HepG2 (cell line): ENCODE measurements around the gene ANXA7. TPM values are rescaled to one million over a fixed set of nuclear protein-coding genes. Genes with fewer than 3 reads are reported as not detected.

Experiments
- ATAC-seq: fragments of 200-7000 bp; cut with Tn5 transposase; 3 replicates; pipeline ENCODE4 v1.9.1; 2020; ENCODE audit warnings: mild to moderate bottlenecking, moderate library complexity
- BruUV-seq: library from RNA; stranded (reverse); fragments of 400-500 nt; replicated peaks from 2 replicates; lab custom pipeline; 2021; lab: Mats Ljungman, UMichigan
- CTCF ChIA-PET: fragments of 300-600 bp; formaldehyde crosslinking; extraction: SDS; loops from one replicate; lab custom pipeline; 2021; ENCODE audit warnings: low total read pairs, inconsistent platforms, low intra/inter-chr PET ratio; lab: Yijun Ruan, JAX
- POLR2A ChIA-PET: fragments of 350-600 bp; sonication (Branson Sonifier 250); formaldehyde crosslinking; loops from one replicate; lab custom pipeline; 2020; ENCODE audit warnings: antibody characterized with exemption, inconsistent platforms; lab: Yijun Ruan, JAX
- DNase-seq: peaks from one replicate; pipeline ENCODE4 v3.0.0-alpha.2; 2015; ENCODE audit warnings: low spot score
- FAIRE-seq: peaks from 3 replicates; lab custom pipeline; 2011; peaks lifted over from hg19 to GRCh38; lab: Jason Lieb, UNC
- H2AFZ ChIP-seq: one replicate; pipeline ENCODE4 v1.6.1; 2011; ENCODE audit warnings: low read length, inconsistent platforms
- H3K27ac ChIP-seq: fragments of 300-600 bp; 3 replicates; pipeline ENCODE4 v1.8.0; 2011; ENCODE audit warnings: mixed run types, mild to moderate bottlenecking, mixed read lengths, low read length, inconsistent platforms; ENCODE audit not compliant: insufficient read depth; ENCODE audit errors: extremely low read length
- H3K27me3 ChIP-seq, 2 experiments: fragments of 200-600 bp in 1 of 2; 2 replicates in 1 of 2; 3 replicates in 1 of 2; pipeline versions ENCODE4 v1.6.0 to v1.8.0; 2011; ENCODE audit warnings: low read length in 2 of 2, mild to moderate bottlenecking in 2 of 2, moderate library complexity in 2 of 2, inconsistent platforms in 1 of 2; ENCODE audit not compliant: insufficient read depth in 2 of 2, control insufficient read depth in 1 of 2
- H3K36me3 ChIP-seq, 2 experiments: fragments of 200-600 bp in 1 of 2; replicated peaks in 1 of 2; 2 replicates in 1 of 2; 3 replicates in 1 of 2; pipeline versions ENCODE4 v1.5.1 to v1.8.0; 2011; ENCODE audit warnings: low read length in 2 of 2, inconsistent platforms in 1 of 2; ENCODE audit not compliant: insufficient read depth in 2 of 2, control insufficient read depth in 1 of 2
- H3K4me1 ChIP-seq: 2 replicates; pipeline ENCODE4 v1.5.1; 2012; ENCODE audit warnings: low read length, inconsistent platforms; ENCODE audit not compliant: insufficient read depth
- H3K4me2 ChIP-seq: 2 replicates; pipeline ENCODE4 v1.6.0; 2011; ENCODE audit warnings: low read depth, low read length, inconsistent platforms
- H3K4me3 ChIP-seq, 3 experiments: fragments of 200-600 bp in 1 of 3; sonication (generic), shearing (Covaris generic) in 1 of 3; replicated peaks in 1 of 3; 2 replicates each; pipeline ENCODE4 v1.5.1; 2011 to 2016; ENCODE audit warnings: low read length in 3 of 3, inconsistent platforms in 2 of 3, low read depth in 2 of 3, mild to moderate bottlenecking in 2 of 3, control low read depth in 1 of 3, mixed read lengths in 1 of 3; ENCODE audit not compliant: insufficient read depth in 1 of 3
- H3K79me2 ChIP-seq: one replicate; pipeline ENCODE4 v1.6.1; 2011; ENCODE audit warnings: low read length, inconsistent platforms; ENCODE audit not compliant: insufficient read depth
- H3K9ac ChIP-seq: 2 replicates; pipeline ENCODE4 v1.6.0; 2011; ENCODE audit warnings: mild to moderate bottlenecking, low read depth, low read length, inconsistent platforms; ENCODE audit not compliant: insufficient read depth
- H3K9me3 ChIP-seq: 2 replicates; pipeline ENCODE4 v1.5.1; 2012; ENCODE audit warnings: mild to moderate bottlenecking, low read length
- H4K20me1 ChIP-seq: 2 replicates; pipeline ENCODE4 v1.6.0; 2011; ENCODE audit warnings: inconsistent platforms, mild to moderate bottlenecking, low read length, moderate library complexity; ENCODE audit not compliant: insufficient read depth
- ARID3A ChIP-seq: IDR thresholded peaks from 2 replicates; pipeline ENCODE4 v1.6.1; 2012; ENCODE audit warnings: low read depth, low read length, improper control_type of control experiment
- ATF7 ChIP-seq, 2 experiments: fragments of 450-650 bp in 1 of 2; sonication (generic) in 1 of 2; formaldehyde crosslinking in 1 of 2; IDR thresholded peaks; 2 replicates each; pipeline versions ENCODE4 v1.4.0 to v1.6.1; 2016 to 2020; ENCODE audit warnings: antibody characterized with exemption in 1 of 2, mild to moderate bottlenecking in 1 of 2, missing genetic modification reagents in 1 of 2
- GLI4 ChIP-seq: sonication (generic); formaldehyde crosslinking; IDR thresholded peaks from 2 replicates; pipeline ENCODE4 v1.5.1; 2020; ENCODE audit warnings: missing genetic modification reagents, mild to moderate bottlenecking, moderate library complexity, borderline replicate concordance
- RARG ChIP-seq: sonication (generic); formaldehyde crosslinking; IDR thresholded peaks from 2 replicates; pipeline ENCODE4 v1.4.0; 2020; ENCODE audit warnings: low read depth, mild to moderate bottlenecking, missing genetic modification reagents
- SOX13 ChIP-seq, 3 experiments: fragments of 450-650 bp in 1 of 3; sonication (generic) in 1 of 3; formaldehyde crosslinking in 1 of 3; IDR thresholded peaks in 2 of 3; conservative IDR thresholded peaks in 1 of 3; 2 replicates each; pipeline versions ENCODE4 v1.5.0 to v1.6.1; 2016 to 2020; ENCODE audit warnings: antibody characterized with exemption in 1 of 3, mild to moderate bottlenecking in 1 of 3, missing compliant biosample characterization in 1 of 3, missing genetic modification reagents in 1 of 3, moderate library complexity in 1 of 3
- TBL1XR1 ChIP-seq: fragments of 150-350 bp; IDR thresholded peaks from 2 replicates; pipeline ENCODE4 v1.6.1; 2014; ENCODE audit warnings: borderline replicate concordance, low read length; ENCODE audit not compliant: partially characterized antibody
- ZBTB7B ChIP-seq: sonication (generic); formaldehyde crosslinking; IDR thresholded peaks from 2 replicates; pipeline ENCODE4 v1.4.0; 2020; ENCODE audit warnings: missing genetic modification reagents
- ZMYM4 ChIP-seq: sonication (generic); formaldehyde crosslinking; IDR thresholded peaks from 2 replicates; pipeline ENCODE4 v1.8.1; 2023; ENCODE audit warnings: mild to moderate bottlenecking, missing genetic modification reagents
- ZNF143 ChIP-seq: sonication (generic); formaldehyde crosslinking; IDR thresholded peaks from 2 replicates; pipeline ENCODE4 v1.4.0; 2020; ENCODE audit warnings: missing genetic modification reagents
- ZNF232 ChIP-seq: sonication (generic); formaldehyde crosslinking; IDR thresholded peaks from 2 replicates; pipeline ENCODE4 v1.4.0; 2020; ENCODE audit warnings: missing genetic modification reagents, borderline replicate concordance
- ZNF720 ChIP-seq: sonication (generic); formaldehyde crosslinking; IDR thresholded peaks from 2 replicates; pipeline ENCODE4 v1.4.0; 2020; ENCODE audit warnings: missing genetic modification reagents
- ZNF790 ChIP-seq: sonication (generic); formaldehyde crosslinking; IDR thresholded peaks from 2 replicates; pipeline ENCODE4 v1.8.0; 2022; ENCODE audit warnings: missing genetic modification reagents, mild to moderate bottlenecking, borderline replicate concordance
- WGBS: methylation state at CpG from one replicate; pipeline ENCODE4 v1.1.6; 2017; ENCODE audit warnings: low lambda C conversion rate; 5-methylcytosine and 5-hydroxymethylcytosine counted together
- in situ Hi-C: cut with HindIII; loops from 2 replicates; pipeline ENCODE4 v1.10.0; 2017; ENCODE audit warnings: low pct_unique_long_range_greater_than_20kb; ENCODE audit not compliant: extremely low pct_ligation_motif_present
- intact Hi-C: fragments of 100-400 bp; cut with micrococcal nuclease; formaldehyde crosslinking; loops from one replicate; pipeline ENCODE4 v1.10.0; 2022; ENCODE audit not compliant: unreplicated experiment
- polyA plus RNA-seq, 8 experiments: library from polyadenylated mRNA; depleted of rRNA in 3 of 8; stranded (reverse) in 7 of 8; unstranded in 1 of 8; fragments of >200 nt; fragmentation: Illumina TruSeq in 4 of 8; extraction: Trizol in 4 of 8; gene quantifications; 2 replicates each; pipeline versions ENCODE4 v1.2.1 to v1.2.3, GENCODE V29; 2011 to 2016; ENCODE audit warnings: low read depth in 4 of 8, missing spikeins in 1 of 8, mixed read lengths in 1 of 8; ENCODE audit not compliant: insufficient read depth in 1 of 8
- total RNA-seq, 5 experiments: library from RNA; depleted of rRNA; stranded (reverse); fragments of >200 nt; fragmentation: Illumina TruSeq; extraction: Trizol; gene quantifications; 2 replicates each; pipeline ENCODE4 v1.2.3, GENCODE V29; 2016; ENCODE audit warnings: low read depth in 1 of 5

The ANXA7 gene
- total and polyA plus RNA-seq, 2 of the 13 experiments (the other 11 are each of a cell fraction or from before 2014, with no cell fraction given): 54.8 to 89.0 TPM

GRCh38 chr10:73406846-73407245 lies 7.0 kb downstream of the ANXA7 start:
- in situ Hi-C loops (no loop called here), intact Hi-C loops (no loop called here)
- DNase-seq (no peak), ATAC-seq (no peak), FAIRE-seq (no peak)
- H3K4me2 ChIP-seq: no peak overlapping the region
- H3K27me3 ChIP-seq: no peaks in the 10 kb centered on the region
- H2AFZ ChIP-seq: no peak overlapping the region
- 93% methylated on average over 5 of the region's 5 CpGs for WGBS
- H4K20me1 ChIP-seq: peaks cover 19% of the 10 kb centered on the region
- no peaks in the 10 kb centered on the region for H3K9me3 ChIP-seq
- BruUV-seq: no TSS peak
- no peak overlapping the region for H3K27ac ChIP-seq
- ChIA-PET CTCF (no interaction called here), POLR2A (no interaction called here)
- no peak overlapping the region for H3K9ac ChIP-seq
- H3K4me3 ChIP-seq: no peak overlapping the region
- H3K36me3 ChIP-seq: peaks cover 0 to 6% of the 10 kb centered on the region in 2 experiments; a peak in 1 of 5 replicates
- TF ChIP-seq ZNF143 (CRISPR knock-in tag) (no peak), TBL1XR1 (no peak), ZBTB7B (no peak), GLI4 (no peak), ARID3A (no peak), ATF7 (IDR thresholded peaks at IDR 0.05) (no peak), ATF7 (CRISPR knock-in tag; IDR thresholded peaks at IDR 0.05) (no peak), ZNF790 (CRISPR knock-in tag) (no peak), RARG (no peak), ZNF720 (no peak), SOX13 (IDR thresholded peaks at IDR 0.05) (no peak), SOX13 (CRISPR knock-in tag; conservative IDR thresholded peaks at IDR 0.05 in 1 of 2, IDR thresholded peaks at IDR 0.05 in 1 of 2) (no peak), ZNF232 (no peak), ZMYM4 (no peak)
- peaks cover 87% of the 10 kb centered on the region for H3K79me2 ChIP-seq
- H3K4me1 ChIP-seq: peaks cover 27% of the 10 kb centered on the region
